Liver (tissue), 3 donors: Measurements from ENCODE around the gene MPZ.

ENCODE experiments used
- ATF3 ChIP-seq: IDR thresholded peaks from 2 replicates; pipeline ENCODE4 v1.6.1; 2016; ENCODE audit warnings: antibody characterized with exemption
- EGR1 ChIP-seq, 2 donors: IDR thresholded peaks; 2 replicates each; pipeline ENCODE4 v1.6.1; 2016 to 2018; ENCODE audit warnings: antibody characterized with exemption in 2 of 2, low read depth in 2 of 2
- GABPA ChIP-seq, 2 donors: IDR thresholded peaks in 1 of 2; conservative IDR thresholded peaks in 1 of 2; 2 replicates each; pipeline ENCODE4 v1.6.1; 2016; ENCODE audit warnings: antibody characterized with exemption in 2 of 2, mild to moderate bottlenecking in 1 of 2, moderate library complexity in 1 of 2
- JUND ChIP-seq, 2 donors: IDR thresholded peaks; 2 replicates each; pipeline ENCODE4 v1.6.1; 2016; ENCODE audit warnings: antibody characterized with exemption in 2 of 2
- MAX ChIP-seq: IDR thresholded peaks from 2 replicates; pipeline ENCODE4 v1.6.1; 2016; ENCODE audit warnings: antibody characterized with exemption
- NR2F2 ChIP-seq: IDR thresholded peaks from 2 replicates; pipeline ENCODE4 v1.6.1; 2016; ENCODE audit warnings: antibody characterized with exemption
- RAD21 ChIP-seq, 2 donors: IDR thresholded peaks; 2 replicates each; pipeline ENCODE4 v1.6.1; 2016; ENCODE audit warnings: antibody characterized with exemption in 2 of 2, mild to moderate bottlenecking in 2 of 2
- REST ChIP-seq: IDR thresholded peaks from 2 replicates; pipeline ENCODE4 v1.6.1; 2016; ENCODE audit warnings: antibody characterized with exemption, mild to moderate bottlenecking
- YY1 ChIP-seq: IDR thresholded peaks from 2 replicates; pipeline ENCODE4 v1.6.1; 2016; ENCODE audit warnings: antibody characterized with exemption, mild to moderate bottlenecking
- TF ChIP-seq, protein P1 (sequence below): fragments of 150-350 bp; IDR thresholded peaks from 2 replicates; pipeline ENCODE4 v1.5.1; 2017; ENCODE audit warnings: improper control_type of control experiment, low read depth, low read length; ENCODE audit not compliant: missing input control
- TF ChIP-seq, protein P2 (sequence below): IDR thresholded peaks from 2 replicates; pipeline ENCODE4 v1.6.1; 2016; ENCODE audit warnings: antibody characterized with exemption
- donor health status: healthy.
- donor health status: healthy.

DNA sequence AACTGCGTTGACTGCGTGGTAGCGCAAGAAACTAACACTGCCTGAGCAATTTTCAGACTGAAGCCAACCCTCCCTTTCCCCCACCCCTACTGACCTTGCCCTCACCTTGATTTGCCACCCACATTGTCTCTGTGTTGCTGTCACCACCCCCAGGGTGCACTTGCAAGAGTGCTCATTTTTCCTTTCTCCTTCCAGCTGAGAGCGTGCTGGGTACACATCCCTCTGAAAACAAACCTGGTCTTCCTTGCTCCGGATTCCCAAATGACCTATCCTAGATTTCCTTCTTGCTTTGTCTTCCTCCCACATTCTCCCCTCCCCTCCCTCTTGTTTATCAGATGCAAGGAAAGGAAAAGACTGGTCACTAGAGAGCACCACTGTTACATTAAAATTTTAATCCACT, 24.2 kb downstream of the MPZ start:
- TF ChIP-seq REST (no peak), JUND (IDR thresholded peaks at IDR 0.05) (no peak), NR2F2 (no peak), ATF3 (no peak), MAX (no peak), EGR1 (IDR thresholded peaks at IDR 0.05; ENCODE audit: low read depth in 2 of 2) (no peak), RAD21 (IDR thresholded peaks at IDR 0.05) (no peak), YY1 (no peak), GABPA (IDR thresholded peaks at IDR 0.05 in 1 of 2, conservative IDR thresholded peaks at IDR 0.05 in 1 of 2) (no peak)
- TF ChIP-seq, protein P1, sequence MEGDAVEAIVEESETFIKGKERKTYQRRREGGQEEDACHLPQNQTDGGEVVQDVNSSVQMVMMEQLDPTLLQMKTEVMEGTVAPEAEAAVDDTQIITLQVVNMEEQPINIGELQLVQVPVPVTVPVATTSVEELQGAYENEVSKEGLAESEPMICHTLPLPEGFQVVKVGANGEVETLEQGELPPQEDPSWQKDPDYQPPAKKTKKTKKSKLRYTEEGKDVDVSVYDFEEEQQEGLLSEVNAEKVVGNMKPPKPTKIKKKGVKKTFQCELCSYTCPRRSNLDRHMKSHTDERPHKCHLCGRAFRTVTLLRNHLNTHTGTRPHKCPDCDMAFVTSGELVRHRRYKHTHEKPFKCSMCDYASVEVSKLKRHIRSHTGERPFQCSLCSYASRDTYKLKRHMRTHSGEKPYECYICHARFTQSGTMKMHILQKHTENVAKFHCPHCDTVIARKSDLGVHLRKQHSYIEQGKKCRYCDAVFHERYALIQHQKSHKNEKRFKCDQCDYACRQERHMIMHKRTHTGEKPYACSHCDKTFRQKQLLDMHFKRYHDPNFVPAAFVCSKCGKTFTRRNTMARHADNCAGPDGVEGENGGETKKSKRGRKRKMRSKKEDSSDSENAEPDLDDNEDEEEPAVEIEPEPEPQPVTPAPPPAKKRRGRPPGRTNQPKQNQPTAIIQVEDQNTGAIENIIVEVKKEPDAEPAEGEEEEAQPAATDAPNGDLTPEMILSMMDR, result no peak
- TF ChIP-seq, protein P2, sequence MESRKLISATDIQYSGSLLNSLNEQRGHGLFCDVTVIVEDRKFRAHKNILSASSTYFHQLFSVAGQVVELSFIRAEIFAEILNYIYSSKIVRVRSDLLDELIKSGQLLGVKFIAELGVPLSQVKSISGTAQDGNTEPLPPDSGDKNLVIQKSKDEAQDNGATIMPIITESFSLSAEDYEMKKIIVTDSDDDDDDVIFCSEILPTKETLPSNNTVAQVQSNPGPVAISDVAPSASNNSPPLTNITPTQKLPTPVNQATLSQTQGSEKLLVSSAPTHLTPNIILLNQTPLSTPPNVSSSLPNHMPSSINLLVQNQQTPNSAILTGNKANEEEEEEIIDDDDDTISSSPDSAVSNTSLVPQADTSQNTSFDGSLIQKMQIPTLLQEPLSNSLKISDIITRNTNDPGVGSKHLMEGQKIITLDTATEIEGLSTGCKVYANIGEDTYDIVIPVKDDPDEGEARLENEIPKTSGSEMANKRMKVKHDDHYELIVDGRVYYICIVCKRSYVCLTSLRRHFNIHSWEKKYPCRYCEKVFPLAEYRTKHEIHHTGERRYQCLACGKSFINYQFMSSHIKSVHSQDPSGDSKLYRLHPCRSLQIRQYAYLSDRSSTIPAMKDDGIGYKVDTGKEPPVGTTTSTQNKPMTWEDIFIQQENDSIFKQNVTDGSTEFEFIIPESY, result no peak
